Mesenchymal stem cell (in vitro differentiated cells and primary cell): ENCODE data around the gene APEH.

ENCODE experiments used
- DNase-seq: peaks from one replicate; pipeline ENCODE4 v3.0.0-alpha.2; 2013
- H2AFZ ChIP-seq: one replicate; pipeline ENCODE4 v1.6.1; 2013; ENCODE audit warnings: low read depth, mild to moderate bottlenecking, control low read depth, inconsistent platforms, low read length, moderate library complexity
- H2AK5ac ChIP-seq: 2 replicates; pipeline ENCODE4 v1.6.1; 2013; ENCODE audit warnings: low read length, moderate library complexity, mild to moderate bottlenecking, inconsistent platforms; ENCODE audit not compliant: severe bottlenecking
- H2BK120ac ChIP-seq: one replicate; pipeline ENCODE4 v1.6.1; 2013; ENCODE audit warnings: low read depth, mild to moderate bottlenecking, inconsistent platforms, low read length, moderate library complexity
- H2BK12ac ChIP-seq, 2 experiments: one replicate each; pipeline ENCODE4 v1.6.1; 2013; ENCODE audit warnings: inconsistent platforms in 2 of 2, low read length in 2 of 2, mild to moderate bottlenecking in 2 of 2, moderate library complexity in 2 of 2, control low read depth in 1 of 2
- H2BK15ac ChIP-seq: one replicate; pipeline ENCODE4 v1.6.1; 2013; ENCODE audit warnings: mild to moderate bottlenecking, low read depth, inconsistent platforms; ENCODE audit not compliant: poor library complexity, severe bottlenecking
- H2BK5ac ChIP-seq: 2 replicates; pipeline ENCODE4 v1.6.1; 2013; ENCODE audit warnings: low read depth, mild to moderate bottlenecking, low read length, control low read depth, inconsistent platforms; ENCODE audit not compliant: poor library complexity, severe bottlenecking
- H3K14ac ChIP-seq, 2 experiments: one replicate each; pipeline ENCODE4 v1.6.1; 2013; ENCODE audit warnings: inconsistent platforms in 2 of 2, low read length in 2 of 2, control low read depth in 1 of 2, mild to moderate bottlenecking in 1 of 2, moderate library complexity in 1 of 2
- H3K18ac ChIP-seq, 2 experiments: one replicate each; pipeline ENCODE4 v1.6.1; 2013; ENCODE audit warnings: inconsistent platforms in 2 of 2, low read length in 2 of 2, control low read depth in 1 of 2, low read depth in 1 of 2, mild to moderate bottlenecking in 1 of 2
- H3K23ac ChIP-seq, 2 experiments: one replicate each; pipeline ENCODE4 v1.6.1; 2013; ENCODE audit warnings: inconsistent platforms in 2 of 2, low read length in 2 of 2, mild to moderate bottlenecking in 2 of 2, moderate library complexity in 2 of 2, control low read depth in 1 of 2
- H3K27ac ChIP-seq: 2 replicates; pipeline ENCODE4 v1.5.1; 2013; ENCODE audit warnings: mild to moderate bottlenecking, moderate library complexity, low read length, control low read depth, inconsistent platforms; ENCODE audit not compliant: poor library complexity, severe bottlenecking
- H3K27me3 ChIP-seq, 2 experiments: 2 replicates each; pipeline versions ENCODE4 v1.6.1 to v1.7.0; 2013; ENCODE audit warnings: low read length in 2 of 2, mild to moderate bottlenecking in 2 of 2, moderate library complexity in 2 of 2, control low read depth in 1 of 2, inconsistent platforms in 1 of 2; ENCODE audit not compliant: control insufficient read depth in 1 of 2, insufficient read depth in 1 of 2
- H3K36me3 ChIP-seq, 2 experiments: 2 replicates each; pipeline versions ENCODE4 v1.6.1 to v1.7.0; 2013; ENCODE audit warnings: low read length in 2 of 2, control low read depth in 1 of 2, inconsistent platforms in 1 of 2, low read depth in 1 of 2, mild to moderate bottlenecking in 1 of 2; ENCODE audit not compliant: insufficient read depth in 2 of 2, control insufficient read depth in 1 of 2
- H3K4ac ChIP-seq, 2 experiments: one replicate each; pipeline ENCODE4 v1.6.1; 2013; ENCODE audit warnings: inconsistent platforms in 2 of 2, low read length in 2 of 2, mild to moderate bottlenecking in 2 of 2, moderate library complexity in 2 of 2, control low read depth in 1 of 2, low read depth in 1 of 2
- H3K4me1 ChIP-seq: 2 replicates; pipeline ENCODE4 v1.6.1; 2013; ENCODE audit warnings: low read depth, low read length, control low read depth; ENCODE audit not compliant: control insufficient read depth, insufficient read depth
- H3K4me2 ChIP-seq: 2 replicates; pipeline ENCODE4 v1.6.1; 2013; ENCODE audit warnings: low read length, mild to moderate bottlenecking, inconsistent platforms; ENCODE audit not compliant: poor library complexity, severe bottlenecking
- H3K4me3 ChIP-seq, 2 experiments: 2 replicates each; pipeline versions ENCODE4 v1.5.1 to v1.7.0; 2013; ENCODE audit warnings: low read length in 2 of 2, mild to moderate bottlenecking in 2 of 2, control low read depth in 1 of 2, low read depth in 1 of 2; ENCODE audit not compliant: insufficient read depth in 1 of 2
- H3K79me1 ChIP-seq: replicated peaks from 2 replicates; pipeline ENCODE4 v1.6.1; 2013; ENCODE audit warnings: mild to moderate bottlenecking, control low read depth, low read length, inconsistent platforms; ENCODE audit not compliant: poor library complexity, severe bottlenecking
- H3K9ac ChIP-seq: 2 replicates; pipeline ENCODE4 v1.7.0; 2013; ENCODE audit warnings: mild to moderate bottlenecking, low read length, moderate library complexity
- H3K9me3 ChIP-seq: 2 replicates; pipeline ENCODE4 v1.7.0; 2013; ENCODE audit warnings: mild to moderate bottlenecking, low read length; ENCODE audit not compliant: control insufficient read depth
- H4K8ac ChIP-seq: one replicate; pipeline ENCODE4 v1.6.1; 2013; ENCODE audit warnings: inconsistent platforms, mild to moderate bottlenecking, low read length, moderate library complexity
- H4K91ac ChIP-seq: one replicate; pipeline ENCODE4 v1.6.1; 2013; ENCODE audit warnings: mild to moderate bottlenecking, low read length, inconsistent platforms
- WGBS: methylation state at CpG from one replicate; pipeline ENCODE4 v1.1.7; 2013; ENCODE audit warnings: mixed read lengths; 5-methylcytosine and 5-hydroxymethylcytosine counted together

Gene APEH

DNA sequence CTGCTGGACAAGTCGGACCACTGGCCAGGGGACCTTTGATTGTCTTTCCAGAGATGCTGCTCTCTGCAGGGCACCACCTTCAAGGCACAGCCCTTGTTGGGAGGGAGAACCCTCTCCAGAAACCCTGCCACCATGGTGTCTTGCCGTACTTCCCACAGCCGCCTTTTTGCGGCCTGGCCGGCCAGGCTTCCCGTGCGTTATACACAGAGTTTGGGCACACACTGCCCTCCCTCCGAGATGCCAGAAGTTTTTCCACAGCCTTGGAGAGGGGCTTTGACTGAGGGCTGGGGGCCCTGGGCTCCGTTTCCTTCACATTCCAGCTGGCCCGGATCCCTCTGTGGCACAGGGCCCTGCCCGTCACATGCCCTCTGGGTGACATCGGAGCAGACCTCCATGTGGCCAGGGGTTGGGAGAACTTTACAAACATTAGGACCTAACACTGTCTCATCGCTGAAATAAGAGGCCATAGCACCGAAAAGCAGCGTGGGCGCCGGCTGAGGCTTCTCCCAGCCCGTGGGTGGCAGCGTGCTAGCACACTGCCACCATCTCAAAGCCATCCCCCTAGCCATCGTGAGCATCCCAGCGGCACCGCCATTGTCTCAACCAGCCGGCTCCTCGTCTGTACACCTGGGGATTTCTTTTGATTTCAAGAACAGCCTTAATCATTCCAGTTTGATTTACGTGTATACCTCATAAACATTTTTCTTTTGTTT is 6.3 kb upstream of the APEH start:
- no peak overlapping the region for H3K18ac ChIP-seq
- no peaks in the 10 kb centered on the region for H3K9me3 ChIP-seq
- H4K91ac ChIP-seq = no peak overlapping the region
- H2AK5ac ChIP-seq = peak overlapping the region; percentile 21
- H3K9ac ChIP-seq = no peak overlapping the region
- no peak overlapping the region for H2BK120ac ChIP-seq
- H3K4ac ChIP-seq = no peak overlapping the region
- no peak overlapping the region for H3K23ac ChIP-seq
- no peak overlapping the region for H2AFZ ChIP-seq
- no peaks in the 10 kb centered on the region for H3K79me1 ChIP-seq
- no peak overlapping the region for H2BK12ac ChIP-seq
- H3K4me1 ChIP-seq = peaks cover 35% of the 10 kb centered on the region
- H3K27ac ChIP-seq = peak overlapping the region; percentile 9
- no peak overlapping the region for H3K4me2 ChIP-seq
- whole genome bisulfite sequencing = 86% methylated on average over 25 of the region's 25 CpGs
- no peak overlapping the region for H2BK5ac ChIP-seq
- no peak overlapping the region for H4K8ac ChIP-seq
- H3K4me3 ChIP-seq = no peak overlapping the region
- no peak for DNase-seq
- no peaks in the 10 kb centered on the region for H3K36me3 ChIP-seq
- peaks cover 0 to 55% of the 10 kb centered on the region in 2 experiments for H3K27me3 ChIP-seq
- H2BK15ac ChIP-seq = no peak overlapping the region
- no peak overlapping the region for H3K14ac ChIP-seq

DNA sequence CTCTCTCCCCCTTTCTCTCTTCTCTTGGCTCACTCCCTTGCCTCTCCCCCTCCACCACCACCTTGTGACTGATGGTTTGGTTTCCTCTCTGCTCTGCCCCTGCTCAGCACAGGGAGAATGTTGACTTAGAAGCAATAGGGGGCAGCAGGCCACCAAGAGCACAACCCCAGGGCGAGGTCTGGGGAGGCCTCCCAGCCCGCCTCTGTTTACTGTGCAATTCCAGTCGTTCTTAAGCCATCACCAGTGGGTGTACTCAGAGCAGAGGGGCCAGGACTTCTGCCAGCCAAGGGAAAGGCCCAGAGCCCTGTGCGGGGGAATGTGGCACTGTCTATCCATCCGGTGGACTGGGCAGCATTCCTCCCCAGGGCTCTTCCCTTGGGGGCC is 5.7 kb upstream of the APEH start:
- H3K4ac ChIP-seq = no peak overlapping the region
- no peak overlapping the region for H2BK12ac ChIP-seq
- H2AFZ ChIP-seq = no peak overlapping the region
- no peaks in the 10 kb centered on the region for H3K9me3 ChIP-seq
- H3K14ac ChIP-seq = no peak overlapping the region
- no peak overlapping the region for H2BK5ac ChIP-seq
- no peak overlapping the region for H4K8ac ChIP-seq
- peak overlapping the region; percentile 9 for H3K27ac ChIP-seq
- H3K9ac ChIP-seq = no peak overlapping the region
- H4K91ac ChIP-seq = no peak overlapping the region
- H3K18ac ChIP-seq = no peak overlapping the region
- peaks cover 0 to 51% of the 10 kb centered on the region in 2 experiments for H3K27me3 ChIP-seq
- 61% methylated on average over 5 of the region's 5 CpGs for WGBS
- H3K23ac ChIP-seq = no peak overlapping the region
- H3K4me3 ChIP-seq = no peak overlapping the region
- H3K36me3 ChIP-seq = no peaks in the 10 kb centered on the region
- DNase-seq = no peak
- peak overlapping the region; percentile 11 for H3K4me2 ChIP-seq
- H2BK120ac ChIP-seq = no peak overlapping the region
- H2AK5ac ChIP-seq = no peak overlapping the region
- H3K4me1 ChIP-seq = peaks cover 40% of the 10 kb centered on the region
- H2BK15ac ChIP-seq = peak overlapping the region; percentile 37
- peaks cover 2% of the 10 kb centered on the region for H3K79me1 ChIP-seq

DNA sequence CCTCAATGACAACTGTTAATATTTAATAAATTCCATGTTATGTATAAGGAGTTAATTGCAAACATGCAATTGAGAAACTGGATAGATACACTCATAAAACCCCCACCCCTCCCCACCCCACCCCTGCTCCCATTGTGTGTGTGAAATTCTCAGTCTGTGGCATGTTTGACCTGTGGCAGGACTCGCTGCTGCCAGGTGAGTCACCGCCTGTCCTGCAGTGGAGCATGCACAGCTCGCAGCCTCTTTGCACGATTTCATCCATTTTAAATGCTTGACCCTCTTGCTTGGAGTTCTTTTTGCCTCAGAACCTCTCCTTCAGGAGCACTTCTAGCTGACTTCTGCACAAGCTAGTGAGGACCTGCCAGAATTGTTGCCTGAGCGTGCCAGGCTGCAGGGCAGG is 5.3 kb upstream of the APEH start:
- Histone ChIP-seq H3K23ac (no peak overlapping the region), H2BK120ac (no peak overlapping the region), H4K91ac (no peak overlapping the region), H3K4me3 (no peak overlapping the region), H3K79me1 (peaks cover 2% of the 10 kb centered on the region), H3K9ac (no peak overlapping the region), H3K27me3 (peaks cover 0 to 46% of the 10 kb centered on the region in 2 experiments), H3K18ac (no peak overlapping the region), H2BK12ac (no peak overlapping the region), H2AK5ac (no peak overlapping the region), H3K4me2 (no peak overlapping the region), H3K9me3 (no peaks in the 10 kb centered on the region), H3K36me3 (no peaks in the 10 kb centered on the region), H3K4me1 (peaks cover 40% of the 10 kb centered on the region), H3K14ac (no peak overlapping the region), H4K8ac (no peak overlapping the region), H2BK5ac (no peak overlapping the region), H3K27ac (peak overlapping the region; percentile 49), H2AFZ (no peak overlapping the region), H3K4ac (no peak overlapping the region), H2BK15ac (no peak overlapping the region)
- DNase-seq = peak; percentile 9
- 69% methylated on average over 5 of the region's 5 CpGs for WGBS

DNA sequence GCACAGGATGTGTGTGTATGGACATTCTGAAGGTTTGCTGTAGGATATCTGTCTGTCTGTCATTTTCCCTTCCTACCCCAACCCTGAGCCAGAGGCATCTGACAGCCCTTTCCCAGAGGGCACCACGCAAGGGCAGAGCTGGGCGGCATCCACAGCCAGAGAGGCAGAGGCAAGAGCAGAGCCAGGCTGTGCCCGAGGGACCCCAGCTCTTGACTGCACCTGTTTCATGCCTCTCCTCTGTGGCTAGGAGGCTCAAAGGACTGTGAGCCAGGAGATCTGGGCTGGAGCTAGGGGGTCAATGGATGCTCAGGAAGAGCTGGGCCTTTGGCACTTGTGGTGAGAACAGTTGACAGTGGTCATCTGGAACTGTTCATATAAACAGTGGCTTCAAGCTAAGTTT is 4.8 kb upstream of the APEH start:
- no peak overlapping the region for H2AFZ ChIP-seq
- H2BK15ac ChIP-seq = no peak overlapping the region
- H3K79me1 ChIP-seq = peaks cover 3% of the 10 kb centered on the region
- 96% methylated on average over 3 of the region's 3 CpGs for WGBS
- H3K9ac ChIP-seq = no peak overlapping the region
- H3K27ac ChIP-seq = peak overlapping the region; percentile 49
- H3K14ac ChIP-seq = no peak overlapping the region
- H3K9me3 ChIP-seq = no peaks in the 10 kb centered on the region
- H3K4ac ChIP-seq = no peak overlapping the region
- H4K91ac ChIP-seq = no peak overlapping the region
- H3K4me3 ChIP-seq = no peak overlapping the region
- no peak overlapping the region for H3K4me2 ChIP-seq
- H3K36me3 ChIP-seq = no peaks in the 10 kb centered on the region
- no peak overlapping the region for H2BK12ac ChIP-seq
- no peak overlapping the region for H3K18ac ChIP-seq
- H3K27me3 ChIP-seq = peaks cover 0 to 41% of the 10 kb centered on the region in 2 experiments
- H2BK120ac ChIP-seq = no peak overlapping the region
- H4K8ac ChIP-seq = no peak overlapping the region
- peak overlapping the region; percentile 3 for H2AK5ac ChIP-seq
- no peak overlapping the region for H2BK5ac ChIP-seq
- H3K4me1 ChIP-seq = peaks cover 40% of the 10 kb centered on the region
- DNase-seq = no peak
- H3K23ac ChIP-seq = no peak overlapping the region
